HG03565 (cell line): ENCODE data around the gene COMMD10.

Experiments
- ATAC-seq: cut with Tn5 transposase; IDR thresholded peaks from one replicate; pipeline ENCODE4 v1.9.1; 2021; ENCODE audit warnings: mild to moderate bottlenecking, moderate library complexity; ENCODE audit not compliant: unreplicated experiment

COMMD10 gene

GRCh38 chr5:116209166-116209565 is 124.3 kb downstream of the COMMD10 start:
- ATAC-seq, result no peak

GRCh38 chr5:116212225-116212624 is 127.4 kb downstream of the COMMD10 start:
- no peak for ATAC-seq

GRCh38 chr5:116216246-116216645 is 131.4 kb downstream of the COMMD10 start:
- no peak for ATAC-seq

GRCh38 chr5:116225281-116225922 is 140.6 kb downstream of the COMMD10 start:
- ATAC-seq, result no peak

- no peak for ATAC-seq
Measured at GRCh38 chr5:116229131-116229689, 144.4 kb downstream of the COMMD10 start.

- ATAC-seq, result no peak
Measured at GRCh38 chr5:116231288-116231687, 146.5 kb downstream of the COMMD10 start.

- no peak for ATAC-seq
Measured at GRCh38 chr5:116234681-116235080, 149.9 kb downstream of the COMMD10 start.

GRCh38 chr5:116237917-116238500 is 153.2 kb downstream of the COMMD10 start:
- ATAC-seq, result no peak

- no peak for ATAC-seq
Measured at GRCh38 chr5:116242343-116242742, 157.5 kb downstream of the COMMD10 start.

GRCh38 chr5:116248432-116248831 is 163.6 kb downstream of the COMMD10 start:
- no peak for ATAC-seq

GRCh38 chr5:116249648-116250047 is 164.8 kb downstream of the COMMD10 start:
- ATAC-seq, result no peak

- no peak for ATAC-seq
Measured at GRCh38 chr5:116256717-116257116, 171.9 kb downstream of the COMMD10 start.

GRCh38 chr5:116265471-116265870 is 180.6 kb downstream of the COMMD10 start:
- ATAC-seq, result no peak

- ATAC-seq, result peak; percentile 38
Measured at GRCh38 chr5:116271446-116272025, 186.7 kb downstream of the COMMD10 start.

GRCh38 chr5:116272281-116272941 is 187.6 kb downstream of the COMMD10 start:
- ATAC-seq, result no peak

GRCh38 chr5:116273448-116274242 is 188.8 kb downstream of the COMMD10 start:
- peak; percentile 84 for ATAC-seq

- no peak for ATAC-seq
Measured at GRCh38 chr5:116274251-116274650, 189.4 kb downstream of the COMMD10 start.

- no peak for ATAC-seq
Measured at GRCh38 chr5:116275282-116275681, 190.5 kb downstream of the COMMD10 start.

GRCh38 chr5:116276952-116277351 is 192.1 kb downstream of the COMMD10 start:
- no peak for ATAC-seq

GRCh38 chr5:116280149-116280803 is 195.5 kb downstream of the COMMD10 start:
- ATAC-seq, result no peak
